ENCODE measurements around the gene SYNE1.
"Not testable (repeated sequence)": the region's sequence is repeated elsewhere in the genome, so short reads cannot be mapped to it uniquely, and the experiment has no call there.

The SYNE1 gene

DNA sequence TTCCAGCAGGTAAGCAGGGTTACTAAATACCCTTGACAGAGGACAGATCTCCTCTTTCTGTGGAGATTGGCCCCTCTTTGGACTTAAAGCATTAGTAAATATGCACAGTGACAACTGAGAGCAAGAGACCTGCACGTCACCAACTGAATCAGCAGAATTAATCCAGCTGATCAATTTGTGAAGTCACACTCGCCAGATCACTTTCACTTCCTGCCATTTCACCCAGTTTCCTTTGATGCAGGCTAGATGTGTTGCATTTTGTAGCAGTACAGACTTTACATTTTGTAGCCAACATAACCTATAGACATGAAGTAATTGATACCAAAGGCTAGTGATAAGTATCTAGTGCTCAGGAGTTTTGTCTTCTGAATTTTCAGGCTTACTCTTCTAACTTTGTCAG, 11.9 kb downstream of the SYNE1 start:
- DNase-seq: peak; percentile 39

DNA sequence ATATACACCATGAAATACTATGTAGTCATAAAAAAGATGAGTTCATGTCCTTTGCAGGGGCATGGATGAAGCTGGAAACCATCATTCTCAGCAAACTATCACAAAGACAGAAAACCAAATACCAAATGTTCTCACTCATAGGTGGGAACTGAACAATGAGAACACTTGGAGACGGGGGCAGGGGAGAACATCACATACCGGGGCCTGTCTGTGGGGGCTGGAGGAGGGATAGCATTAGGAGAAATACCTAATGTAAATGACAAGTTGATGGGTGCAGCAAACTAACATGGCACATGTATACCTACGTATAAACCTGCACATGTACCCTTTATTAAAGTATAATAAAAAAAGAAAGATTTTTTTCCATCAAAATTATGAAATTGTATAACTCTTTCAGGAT, 22.4 kb downstream of the SYNE1 start:
- not testable (repeated sequence) for DNase-seq

DNA sequence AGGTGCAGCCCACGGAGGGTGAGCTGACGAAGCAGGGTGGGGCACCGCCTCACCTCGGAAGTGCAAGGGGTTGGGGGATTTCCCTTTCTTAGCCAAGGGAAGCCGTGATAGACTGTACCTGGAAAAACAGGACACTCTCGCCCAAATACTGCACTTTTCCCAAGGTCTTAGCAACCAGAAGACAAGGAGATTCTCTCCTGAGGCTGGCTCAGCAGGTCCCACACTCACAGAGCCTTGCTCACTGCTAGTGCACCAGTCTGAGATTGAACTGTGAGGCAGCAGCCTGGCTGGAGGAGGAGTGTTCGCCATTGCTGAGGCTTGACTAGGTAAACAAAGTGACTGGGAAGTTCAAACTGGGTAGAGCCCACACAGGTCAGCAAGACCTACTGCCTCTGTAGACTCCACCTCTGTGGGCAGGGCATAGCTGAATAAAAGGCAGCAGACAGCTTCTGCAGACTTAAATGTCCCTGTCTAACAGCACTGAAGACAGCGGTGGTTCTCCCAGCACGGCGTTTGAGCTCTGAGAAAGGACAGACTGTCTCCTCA, 28.0 kb downstream of the SYNE1 start:
- no peak for DNase-seq

DNA sequence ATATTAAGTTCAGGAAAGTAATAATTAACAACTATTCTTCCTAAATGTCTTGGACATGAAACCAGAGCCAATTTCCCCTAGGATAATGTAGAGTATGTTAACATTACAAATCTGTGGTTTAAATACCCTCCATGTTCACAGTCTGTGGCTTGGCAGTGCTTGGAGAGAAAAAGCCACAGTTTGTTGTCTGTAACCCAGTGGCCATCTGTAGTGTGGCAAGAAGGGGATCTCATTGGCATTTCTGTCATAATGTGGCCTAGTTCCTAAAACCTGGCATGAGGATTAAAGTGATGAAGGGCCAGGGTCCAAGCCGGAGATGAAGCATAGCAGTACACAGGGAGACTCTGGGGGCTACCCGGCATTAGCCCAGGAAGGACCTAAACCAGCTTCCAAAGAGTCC, 31.2 kb downstream of the SYNE1 start:
- no peak for DNase-seq

DNA sequence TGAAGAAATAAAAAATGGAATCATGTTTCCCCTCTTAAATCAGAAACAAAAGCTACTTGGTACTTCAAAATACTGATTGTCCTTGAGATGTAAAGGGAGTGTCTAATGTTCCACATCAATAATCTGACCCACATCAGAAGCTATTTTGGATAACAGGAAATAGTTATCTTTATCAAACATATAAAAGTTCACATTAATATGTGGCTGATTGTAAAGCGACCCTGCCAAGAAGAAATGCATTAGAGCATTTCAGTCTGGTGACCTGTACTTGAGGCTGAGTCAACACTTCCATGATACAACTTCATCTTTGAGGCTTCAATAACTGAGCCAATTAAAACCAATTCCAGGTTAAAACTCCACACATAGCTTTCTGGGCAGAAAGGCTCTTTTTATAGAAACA, 31.8 kb downstream of the SYNE1 start:
- DNase-seq: no peak

DNA sequence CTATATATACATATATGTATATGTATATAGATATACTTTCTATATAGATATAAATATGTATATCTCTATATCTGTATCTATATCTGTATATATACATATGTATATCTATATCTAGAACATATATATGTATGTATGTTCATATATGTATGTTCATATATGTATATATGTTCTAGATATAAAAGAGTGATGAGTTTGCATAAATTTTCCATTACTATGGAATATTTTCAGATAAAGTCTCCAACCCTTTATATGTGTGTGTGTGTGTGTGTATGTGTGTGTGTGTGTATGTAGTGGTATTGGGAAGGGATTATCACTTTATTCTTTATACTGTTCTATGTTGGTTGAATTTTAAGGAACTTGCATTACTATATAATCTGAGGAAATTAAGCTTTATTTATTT, 33.3 kb downstream of the SYNE1 start:
- no peak for DNase-seq

DNA sequence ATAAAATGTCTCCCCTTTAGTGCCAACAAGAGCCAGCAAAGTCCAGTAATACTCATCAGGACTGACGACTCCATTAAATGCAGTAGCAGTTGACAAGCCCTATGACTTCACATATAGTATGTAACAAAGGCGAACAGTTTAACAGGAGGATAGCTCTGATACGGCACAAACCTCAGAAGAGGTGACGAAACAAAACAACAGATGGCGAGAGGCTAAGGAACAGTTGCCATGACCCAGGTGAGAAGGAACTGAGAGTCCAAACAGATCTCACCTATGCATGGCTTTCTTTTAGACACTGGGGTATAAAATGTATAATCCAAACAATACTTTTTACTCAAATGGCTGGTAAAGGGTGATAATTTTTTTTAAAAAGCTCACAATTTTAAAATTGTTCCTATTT, 37.1 kb downstream of the SYNE1 start:
- DNase-seq: no peak

DNA sequence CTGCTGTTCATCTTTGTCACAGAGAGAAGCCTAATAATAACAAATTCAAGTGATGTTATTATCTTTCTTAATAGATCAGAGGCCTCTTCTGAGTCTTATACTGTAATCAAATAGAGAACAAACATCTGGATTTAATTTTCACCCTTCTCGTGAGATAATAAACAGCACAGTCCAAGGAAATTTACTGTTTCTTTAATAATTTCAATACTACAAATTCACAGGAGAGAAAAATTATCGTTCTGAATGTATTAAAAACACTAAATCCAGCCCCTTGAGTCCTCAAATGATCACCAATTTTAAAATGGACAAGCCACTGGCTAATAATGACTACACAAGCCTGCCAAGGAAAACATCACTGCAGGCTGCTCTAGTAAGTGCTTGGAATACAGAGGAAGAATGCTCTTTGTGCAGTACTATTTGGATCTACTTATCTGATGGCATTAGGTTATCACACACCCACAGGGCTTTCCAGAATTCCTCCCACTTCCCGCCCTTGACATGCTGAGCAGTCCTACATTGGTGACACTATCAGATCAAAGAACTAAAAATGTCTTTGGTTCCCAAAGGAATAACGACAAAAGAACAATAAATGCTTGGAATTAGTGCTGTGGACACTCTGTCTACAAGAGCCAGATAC, 38.1 kb downstream of the SYNE1 start:
- no peak for DNase-seq

DNA sequence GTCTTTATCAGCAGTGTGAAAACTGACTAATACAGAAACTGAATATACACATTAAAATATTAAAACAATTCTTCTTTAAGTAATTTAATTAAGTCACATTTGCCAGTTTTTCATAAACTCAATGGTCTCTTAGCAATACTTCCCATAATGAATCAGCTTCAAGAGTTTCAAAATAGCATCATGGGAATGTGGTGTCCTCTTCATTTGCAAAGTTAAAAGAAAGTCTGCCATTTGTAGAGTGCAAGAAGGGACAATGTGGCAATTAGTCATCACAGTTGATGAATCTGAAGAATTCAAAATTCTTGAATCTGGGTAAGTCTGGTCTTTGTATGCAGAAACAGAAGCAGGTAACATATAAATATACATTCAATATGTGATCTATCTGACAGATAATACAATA, 38.7 kb downstream of the SYNE1 start:
- no peak for DNase-seq

DNA sequence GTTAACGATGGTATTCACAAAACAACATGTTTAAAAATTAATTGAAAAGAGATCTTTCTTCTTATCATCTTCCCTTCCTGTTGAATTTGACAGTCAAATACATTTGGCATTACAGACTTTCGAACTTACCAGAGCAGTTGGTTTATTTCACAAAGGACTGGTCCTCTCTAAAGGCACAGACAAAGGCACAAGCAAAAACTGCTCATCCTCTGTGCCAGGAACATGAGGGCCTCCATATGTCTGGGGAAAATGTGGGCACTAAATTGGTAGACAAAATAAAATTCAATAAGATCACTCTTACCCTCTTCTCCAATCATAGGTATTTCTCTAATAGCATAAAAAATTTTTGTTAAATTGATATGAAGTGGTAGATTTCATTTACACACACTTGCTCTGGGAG, 40.4 kb downstream of the SYNE1 start:
- DNase-seq: no peak

DNA sequence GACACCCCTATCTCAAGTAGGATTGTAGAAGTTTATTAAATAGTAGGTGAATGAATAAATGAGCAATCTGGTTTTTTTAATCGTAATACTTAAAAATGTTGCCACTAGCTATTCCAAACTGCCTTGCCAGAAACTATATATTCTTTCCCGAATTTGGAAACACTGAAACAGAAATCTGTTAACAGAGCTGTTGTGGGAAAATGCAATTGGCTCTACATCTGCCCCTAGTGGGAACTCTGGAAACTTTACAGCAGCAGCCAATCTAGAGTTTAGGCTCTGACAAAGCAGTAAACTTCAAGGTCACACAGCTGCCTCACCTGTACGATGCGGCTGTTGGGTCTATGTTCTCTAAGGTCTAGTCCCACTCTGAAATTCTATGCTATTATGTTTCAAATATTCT, 41.7 kb downstream of the SYNE1 start:
- DNase-seq: no peak

DNA sequence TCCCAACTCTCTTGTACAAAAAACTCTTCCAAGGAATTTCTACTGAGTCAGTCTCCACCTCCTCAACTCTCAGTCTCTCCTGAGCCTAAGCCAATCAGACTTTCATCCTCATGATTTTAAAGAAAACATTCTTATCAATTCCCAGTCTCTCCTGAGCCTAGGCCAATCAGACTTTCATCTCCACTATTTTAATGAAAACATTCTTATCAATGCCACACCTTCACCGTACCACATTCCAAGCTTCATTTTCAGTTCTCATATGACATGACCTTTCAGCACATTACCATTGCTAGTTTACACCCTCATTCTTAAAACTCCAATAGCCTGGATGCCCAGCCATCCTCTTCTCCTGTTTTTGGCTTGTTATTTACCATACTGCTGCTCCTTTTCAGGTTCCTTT, 42.5 kb downstream of the SYNE1 start:
- no peak for DNase-seq

DNA sequence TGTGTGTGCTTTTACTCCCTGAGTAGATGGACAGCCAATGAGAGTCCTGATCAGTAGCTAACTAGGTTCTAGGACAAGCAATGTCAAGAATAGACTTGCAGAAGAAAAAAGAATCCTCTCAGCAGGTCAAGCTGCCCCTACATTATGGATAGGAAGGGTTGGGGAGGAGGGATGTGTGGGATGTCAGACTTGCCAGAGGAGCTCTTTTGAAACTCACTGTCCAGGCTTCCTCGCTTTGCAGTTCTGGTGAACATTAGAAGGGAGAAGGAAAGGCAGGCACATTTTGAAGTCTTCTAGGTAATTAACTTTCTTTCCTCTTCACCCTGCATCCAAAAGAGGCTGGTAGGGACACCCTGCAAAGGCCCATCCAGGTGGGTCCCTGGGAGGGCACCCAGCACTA, 48.7 kb downstream of the SYNE1 start:
- DNase-seq: no peak

DNA sequence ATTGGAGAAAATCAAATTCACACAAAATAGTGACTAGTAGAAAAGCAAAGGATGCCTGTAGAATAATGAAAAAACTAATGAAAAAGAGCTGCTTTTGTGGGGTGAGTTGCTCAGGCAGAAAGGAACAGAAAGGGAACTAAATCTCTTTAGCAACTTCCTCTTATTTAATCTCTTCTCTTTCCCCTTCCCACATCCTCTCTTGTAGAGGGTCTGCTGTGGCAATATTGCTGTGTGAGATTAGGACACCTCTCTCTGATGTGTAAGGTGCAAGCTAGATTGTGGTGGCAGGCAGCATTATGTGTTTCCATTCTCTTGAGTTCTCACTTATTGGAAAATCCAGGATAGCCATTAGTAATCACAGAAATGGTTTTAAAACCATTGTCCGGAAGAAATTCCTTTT, 49.7 kb downstream of the SYNE1 start:
- no peak for DNase-seq

DNA sequence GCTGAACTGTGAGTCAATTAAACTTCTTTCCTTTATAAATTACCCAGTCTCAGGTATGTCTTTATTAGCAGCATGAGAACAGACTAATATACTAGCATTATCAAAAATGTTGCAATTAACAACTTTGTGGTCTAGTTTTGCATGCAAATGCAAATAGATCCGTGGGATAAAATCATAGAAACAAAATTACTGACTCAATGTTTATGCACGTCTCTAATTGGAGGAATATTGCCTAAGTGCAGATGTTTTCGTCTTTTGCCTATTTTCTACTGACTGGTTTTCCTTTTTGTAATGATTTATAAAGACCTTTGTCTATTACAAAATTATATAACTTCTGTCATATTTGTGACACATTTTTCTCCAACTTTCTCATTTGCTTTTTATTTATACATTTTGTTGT, 51.9 kb downstream of the SYNE1 start:
- no peak for DNase-seq

DNA sequence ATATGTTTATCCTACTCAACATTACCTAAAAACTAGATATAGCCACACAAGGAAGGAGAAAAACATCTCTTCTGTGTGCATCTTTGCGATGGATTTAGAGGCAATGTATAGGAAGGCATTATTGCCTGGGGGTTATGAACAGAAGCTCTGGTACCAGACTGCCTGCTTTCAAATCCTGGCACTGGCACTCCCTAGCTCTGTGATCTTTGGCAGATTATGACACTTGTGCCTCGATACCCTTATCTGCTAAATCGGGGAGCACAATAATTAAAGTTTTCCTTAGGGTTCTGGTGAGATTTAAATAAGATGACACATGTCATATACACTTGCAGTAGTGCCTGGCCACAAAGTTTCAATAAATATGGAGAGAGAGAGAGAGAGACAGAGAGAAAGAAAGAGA, 53.3 kb downstream of the SYNE1 start:
- no peak for DNase-seq

DNA sequence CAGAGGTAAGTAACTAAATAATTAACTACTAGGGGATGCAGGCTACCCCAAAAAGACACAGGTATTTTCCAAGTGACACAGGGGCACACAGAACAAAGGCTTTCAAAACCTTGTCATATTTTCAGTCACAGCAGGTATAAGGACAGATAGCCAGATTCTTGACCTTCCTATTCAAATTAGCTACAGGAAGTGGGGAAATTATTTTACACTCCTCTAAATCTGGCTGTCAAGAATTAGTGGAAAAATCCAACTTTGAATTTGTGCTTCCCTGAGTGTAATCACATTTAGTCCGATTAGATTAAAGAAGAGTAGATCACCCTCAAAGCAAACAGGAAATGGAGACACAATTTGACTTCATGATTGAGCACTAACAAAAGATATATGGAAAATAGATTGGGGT, 60.6 kb downstream of the SYNE1 start:
- no peak for DNase-seq

DNA sequence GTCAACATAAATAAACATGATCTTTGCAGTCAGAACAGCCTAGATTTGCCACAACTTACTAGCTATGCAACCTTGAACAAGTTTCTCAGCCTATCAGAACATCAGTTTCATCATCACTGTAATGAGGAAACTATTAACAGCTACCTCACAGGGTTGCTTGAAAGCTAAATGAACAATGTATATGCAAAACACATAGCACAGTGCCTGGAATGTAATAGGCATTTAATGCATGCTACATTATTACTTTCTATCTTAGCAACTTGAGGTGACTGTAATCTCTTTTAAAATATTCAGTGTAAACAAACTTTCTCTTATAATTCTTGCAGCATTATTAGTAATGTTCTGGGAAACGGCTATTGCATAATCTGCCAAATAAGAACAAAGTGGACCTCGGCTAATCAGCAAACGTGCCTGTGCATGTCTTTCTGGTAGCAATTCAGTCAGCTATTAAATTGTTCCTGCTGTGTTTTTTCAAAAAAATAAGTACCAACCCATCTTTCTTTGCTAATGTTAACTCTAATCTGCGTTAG, 61.5 kb downstream of the SYNE1 start:
- no peak for DNase-seq

DNA sequence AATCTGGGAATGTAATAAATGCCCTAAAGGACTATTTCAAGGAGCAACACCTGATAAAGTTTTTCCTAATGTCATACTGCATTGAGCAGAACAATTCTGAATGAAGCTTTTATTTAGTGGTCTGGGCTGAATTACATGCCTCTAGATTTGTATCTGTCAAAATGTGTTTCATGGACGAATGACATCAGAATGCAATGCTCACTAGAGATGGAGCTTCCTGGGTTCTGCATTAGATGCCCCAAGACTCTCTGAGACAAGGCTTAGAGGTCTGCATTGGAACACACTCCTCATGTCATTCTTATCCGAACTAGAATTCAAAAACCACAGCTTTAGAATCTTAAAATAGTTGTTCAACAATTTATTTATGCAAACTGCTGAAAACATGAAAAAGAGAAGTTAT, 62.0 kb downstream of the SYNE1 start:
- DNase-seq: no peak

DNA sequence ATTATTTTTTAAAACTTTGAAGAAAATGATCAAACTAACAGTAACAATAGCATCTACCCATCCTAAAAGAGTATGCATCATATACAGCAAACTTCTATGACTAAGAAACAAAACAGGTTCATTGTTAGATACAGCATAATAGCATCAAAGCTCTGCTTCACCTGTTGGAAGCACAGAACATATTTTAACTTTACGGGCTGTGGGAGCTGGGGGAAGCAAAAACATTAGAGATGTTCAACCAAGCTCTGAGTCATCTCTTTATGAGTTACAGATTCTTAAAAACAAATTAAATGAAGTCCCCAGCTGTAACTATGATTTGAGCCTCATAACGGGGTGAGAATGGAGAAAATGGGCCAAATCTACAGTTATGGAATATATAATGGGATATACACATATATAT, 63.4 kb downstream of the SYNE1 start:
- no peak for DNase-seq

DNA sequence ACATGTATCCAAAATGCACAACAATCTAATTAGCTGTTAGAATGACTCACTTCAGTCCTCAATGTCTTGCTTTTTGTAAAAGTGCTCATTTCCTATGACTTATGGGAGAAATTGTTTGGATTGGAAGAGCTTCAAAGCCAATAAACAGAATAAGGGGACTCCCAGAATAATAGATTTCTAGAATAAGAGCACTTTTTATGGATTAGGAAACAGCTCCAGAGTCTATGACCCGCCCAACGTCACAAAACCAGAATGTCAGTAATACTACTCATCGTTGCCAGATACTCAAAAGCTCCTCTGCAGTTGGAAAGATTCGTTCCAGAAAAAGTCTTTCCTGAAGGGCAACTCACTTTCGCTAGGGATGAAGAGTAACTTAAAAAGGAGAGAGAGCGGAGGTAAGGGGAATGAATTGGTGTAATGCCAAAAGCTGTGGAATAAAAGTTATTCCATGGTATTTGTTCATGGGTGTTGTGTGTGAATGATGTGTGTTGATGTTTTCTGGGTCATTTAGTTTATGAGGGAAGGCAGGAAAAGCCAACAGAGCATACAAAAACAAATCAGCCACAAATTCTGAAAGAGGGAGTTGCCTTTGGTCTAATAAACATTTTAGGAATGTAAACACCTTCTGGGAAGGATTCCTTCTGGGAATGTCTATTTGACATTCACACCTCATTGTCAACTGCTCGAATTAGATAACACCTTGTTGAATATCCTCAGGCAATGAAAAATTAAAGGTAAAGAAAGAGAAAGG, 64.6 kb downstream of the SYNE1 start:
- DNase-seq: no peak

DNA sequence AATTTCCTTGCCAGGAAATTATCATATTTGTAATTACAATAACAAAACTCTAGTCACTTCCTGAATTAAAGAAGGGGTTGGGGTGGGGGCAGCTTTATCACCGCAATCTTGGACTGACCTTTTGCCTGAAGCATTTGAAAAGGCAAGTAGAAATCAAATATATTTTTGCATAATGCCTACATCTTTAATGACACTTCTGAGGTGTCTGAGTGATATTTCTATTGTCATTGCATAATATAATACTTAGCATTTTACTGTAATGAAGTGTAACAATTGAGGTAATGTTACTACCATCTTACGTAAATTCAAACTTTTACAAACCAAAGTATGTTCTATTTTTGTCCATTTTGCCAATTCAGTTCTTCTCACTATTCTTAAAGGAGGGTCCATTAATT, 65.2 kb downstream of the SYNE1 start:
- DNase-seq: no peak

DNA sequence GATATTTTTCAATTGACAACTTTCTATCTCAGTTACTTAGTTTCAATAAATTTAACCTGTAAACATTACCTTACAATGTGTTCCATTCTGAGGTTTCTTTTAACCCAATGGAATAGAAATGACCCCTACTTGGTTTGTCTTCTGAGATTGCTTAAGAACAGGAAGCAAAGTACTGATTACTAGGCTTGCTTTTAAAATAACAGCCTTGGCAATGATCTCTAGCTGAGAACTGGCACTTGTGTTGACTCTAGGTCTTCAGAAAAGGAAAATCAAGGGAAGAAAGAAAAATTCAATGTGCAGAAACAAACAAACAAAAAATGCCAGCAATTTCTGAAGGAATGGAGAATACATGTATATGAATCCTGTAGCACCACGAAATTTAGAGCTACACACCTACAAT, 66.1 kb downstream of the SYNE1 start:
- no peak for DNase-seq

DNA sequence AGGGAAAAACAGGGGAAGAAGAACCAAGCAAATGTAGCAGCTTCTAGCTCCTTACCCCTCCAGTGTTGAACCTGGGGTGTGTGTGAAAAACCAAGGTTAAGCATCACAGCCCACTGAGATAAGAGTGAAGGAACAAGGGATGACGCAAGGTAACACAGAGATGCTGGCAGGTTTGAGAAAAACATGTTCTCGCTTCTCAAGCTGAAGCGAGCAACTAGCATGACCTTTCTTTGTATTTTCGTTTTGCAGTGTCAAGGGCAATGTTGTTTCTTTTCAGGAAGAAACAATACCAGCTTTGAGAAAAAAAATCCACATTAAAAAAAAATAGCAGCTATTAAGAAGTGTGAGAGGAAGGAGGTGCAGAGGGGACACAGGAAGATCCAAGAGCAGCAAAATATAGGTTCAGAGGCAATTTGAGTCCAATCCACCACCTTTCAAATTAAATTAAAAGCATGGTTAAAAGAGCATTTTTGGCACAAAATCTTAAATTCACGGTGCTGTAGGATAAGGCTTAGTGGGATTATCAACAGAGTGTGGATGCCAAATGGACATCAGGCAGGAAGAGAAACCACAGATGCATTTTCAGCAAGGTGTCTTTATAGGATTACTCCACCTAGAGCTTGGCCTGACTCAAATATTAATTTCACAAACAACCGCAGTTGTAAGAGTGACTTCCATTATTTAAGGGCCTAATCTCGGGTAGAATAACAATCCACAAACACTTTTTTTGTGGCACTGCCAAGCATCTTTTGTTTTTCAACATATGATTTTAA, 70.9 kb downstream of the SYNE1 start:
- no peak for DNase-seq
